ENCODE data around the gene GAK. TPM values are rescaled to one million over a fixed set of nuclear protein-coding genes. Genes with fewer than 3 reads are reported as not detected.

GAK gene
- total and polyA plus RNA-seq, 4 donors = 27.4 to 69.7 (median 47.0) TPM

- Histone ChIP-seq H3K9ac (ENCODE audit: low read depth in 1 of 2, low read length in 2 of 2) (no peak overlapping the region), H3K4me1 (ENCODE audit: control insufficient read depth in 4 of 4, insufficient read depth in 4 of 4, low read length in 3 of 4) (no peaks in the 10 kb centered on the region), H3K36me3 (ENCODE audit: control insufficient read depth in 4 of 4, insufficient read depth in 3 of 4, low read depth in 1 of 4, low read length in 3 of 4) (peaks cover 0 to 32% (median 5%) of the 10 kb centered on the region in 4 donors), H3K27ac (ENCODE audit: low read depth in 1 of 2, low read length in 2 of 2) (no peak overlapping the region), H3K9me3 (ENCODE audit: control insufficient read depth in 4 of 4, low read length in 3 of 4) (no peaks in the 10 kb centered on the region), H3K27me3 (ENCODE audit: control insufficient read depth in 4 of 4, insufficient read depth in 4 of 4, low read length in 3 of 4) (no peaks in the 10 kb centered on the region), H3K4me3 (ENCODE audit: low read depth in 1 of 3, low read length in 3 of 3) (no peak overlapping the region)
- no peak for DNase-seq (ENCODE audit: low spot score)
- WGBS = 96% methylated on average over 45 of the region's 45 CpGs
- TF ChIP-seq HNF4G (IDR thresholded peaks at IDR 0.05) (no peak), NR2F2 (IDR thresholded peaks at IDR 0.05) (no peak)
These were observed 25.6 kb upstream of the GAK start for GRCh38 chr4:957581-958313.

GRCh38 chr4:957231-957580 lies 25.1 kb upstream of the GAK start:
- 92% methylated on average over 8 of the region's 8 CpGs for WGBS
- no peak for DNase-seq (ENCODE audit: low spot score)
- Histone ChIP-seq H3K36me3 (ENCODE audit: control insufficient read depth in 4 of 4, insufficient read depth in 3 of 4, low read depth in 1 of 4, low read length in 3 of 4) (peaks cover 0 to 30% (median 5%) of the 10 kb centered on the region in 4 donors), H3K27me3 (ENCODE audit: control insufficient read depth in 4 of 4, insufficient read depth in 4 of 4, low read length in 3 of 4) (no peaks in the 10 kb centered on the region), H3K9ac (ENCODE audit: low read depth in 1 of 2, low read length in 2 of 2) (no peak overlapping the region), H3K27ac (ENCODE audit: low read depth in 1 of 2, low read length in 2 of 2) (no peak overlapping the region), H3K9me3 (ENCODE audit: control insufficient read depth in 4 of 4, low read length in 3 of 4) (no peaks in the 10 kb centered on the region), H3K4me3 (ENCODE audit: low read depth in 1 of 3, low read length in 3 of 3) (no peak overlapping the region), H3K4me1 (ENCODE audit: control insufficient read depth in 4 of 4, insufficient read depth in 4 of 4, low read length in 3 of 4) (no peaks in the 10 kb centered on the region)
- no peak for TF ChIP-seq MAX (IDR thresholded peaks at IDR 0.05)
- TF ChIP-seq EGR1 (IDR thresholded peaks at IDR 0.05; ENCODE audit: low read depth in 2 of 2) = no peak
- no peak for TF ChIP-seq FOXA1 (IDR thresholded peaks at IDR 0.05)

- Histone ChIP-seq H3K4me1 (ENCODE audit: control insufficient read depth in 4 of 4, insufficient read depth in 4 of 4, low read length in 3 of 4) (no peaks in the 10 kb centered on the region), H3K4me3 (ENCODE audit: low read depth in 1 of 3, low read length in 3 of 3) (no peak overlapping the region), H3K9me3 (ENCODE audit: control insufficient read depth in 4 of 4, low read length in 3 of 4) (no peaks in the 10 kb centered on the region), H3K36me3 (ENCODE audit: control insufficient read depth in 4 of 4, insufficient read depth in 3 of 4, low read depth in 1 of 4, low read length in 3 of 4) (peaks cover 0 to 25% (median 5%) of the 10 kb centered on the region in 4 donors), H3K27me3 (ENCODE audit: control insufficient read depth in 4 of 4, insufficient read depth in 4 of 4, low read length in 3 of 4) (no peaks in the 10 kb centered on the region), H3K9ac (ENCODE audit: low read depth in 1 of 2, low read length in 2 of 2) (no peak overlapping the region), H3K27ac (ENCODE audit: low read depth in 1 of 2, low read length in 2 of 2) (no peak overlapping the region)
- WGBS = 85% methylated on average over 14 of the region's 14 CpGs
- no peak for DNase-seq (ENCODE audit: low spot score)
- TF ChIP-seq GABPA (IDR thresholded peaks at IDR 0.05 in 1 of 2, conservative IDR thresholded peaks at IDR 0.05 in 1 of 2) (no peak), RAD21 (IDR thresholded peaks at IDR 0.05) (no peak), REST (IDR thresholded peaks at IDR 0.05) (no peak), YY1 (IDR thresholded peaks at IDR 0.05) (no peak), ZBTB33 (IDR thresholded peaks at IDR 0.05) (no peak), HNF4A (conservative IDR thresholded peaks at IDR 0.05) (no peak), FOXA1 (IDR thresholded peaks at IDR 0.05) (no peak), RXRA (IDR thresholded peaks at IDR 0.05) (no peak), NR2F2 (IDR thresholded peaks at IDR 0.05) (no peak), EGR1 (IDR thresholded peaks at IDR 0.05; ENCODE audit: low read depth in 2 of 2) (no peak), TAF1 (conservative IDR thresholded peaks at IDR 0.05) (no peak)
These were observed 24.6 kb upstream of the GAK start for GRCh38 chr4:956531-957230.
